Endothelial cell of umbilical vein (primary cell): ENCODE results near the gene ILKAP.

Experiments used
- EZH2 ChIP-seq: IDR thresholded peaks from 2 replicates; pipeline ENCODE4 v1.6.1; 2012; ENCODE audit warnings: borderline replicate concordance, low read depth, mild to moderate bottlenecking, moderate library complexity, low read length, inconsistent platforms; ENCODE audit not compliant: severe bottlenecking
- JUN ChIP-seq: IDR thresholded peaks from 2 replicates; pipeline ENCODE4 v1.6.1; 2011; ENCODE audit warnings: borderline replicate concordance, low read depth; ENCODE audit not compliant: insufficient read length, insufficient read depth
- POLR2AphosphoS5 ChIP-seq: IDR thresholded peaks from 2 replicates; pipeline ENCODE4 v1.6.1; 2012; ENCODE audit warnings: low read depth, mild to moderate bottlenecking, control low read depth, low read length, moderate library complexity; ENCODE audit not compliant: insufficient read depth
- TF ChIP-seq, protein P1 (sequence below), 2 donors: IDR thresholded peaks; 1 replicate in 1 of 2; 2 replicates in 1 of 2; pipeline ENCODE4 v1.5.1; 2011; ENCODE audit warnings: low read length in 2 of 2, mild to moderate bottlenecking in 2 of 2, moderate library complexity in 2 of 2, control low read depth in 1 of 2, inconsistent platforms in 1 of 2, low read depth in 1 of 2; ENCODE audit not compliant: insufficient read depth in 1 of 2; ENCODE audit errors: extremely low read depth in 1 of 2

DNA sequence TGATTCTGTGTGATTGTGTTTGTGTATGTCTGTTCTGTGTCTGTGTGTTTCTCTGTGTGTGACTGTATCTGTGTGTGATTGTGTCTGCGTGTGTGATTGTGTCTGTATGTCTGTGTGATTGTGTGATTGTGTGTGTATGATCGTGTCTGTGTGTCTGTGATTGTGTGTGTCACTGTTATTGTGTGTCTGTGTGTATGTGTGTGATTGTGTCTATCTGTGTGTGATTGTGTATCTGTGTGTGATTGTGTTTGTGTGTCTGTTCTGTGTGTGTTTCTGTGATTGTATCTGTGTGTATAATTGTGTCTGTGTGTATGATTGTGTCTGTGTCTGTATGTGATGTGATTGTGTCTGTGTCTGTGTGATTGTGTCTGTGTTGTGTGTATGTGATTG lies 76.7 kb downstream of the ILKAP start:
- TF ChIP-seq POLR2AphosphoS5 (no peak), JUN (no peak), EZH2 (no peak)
- TF ChIP-seq, protein P1, sequence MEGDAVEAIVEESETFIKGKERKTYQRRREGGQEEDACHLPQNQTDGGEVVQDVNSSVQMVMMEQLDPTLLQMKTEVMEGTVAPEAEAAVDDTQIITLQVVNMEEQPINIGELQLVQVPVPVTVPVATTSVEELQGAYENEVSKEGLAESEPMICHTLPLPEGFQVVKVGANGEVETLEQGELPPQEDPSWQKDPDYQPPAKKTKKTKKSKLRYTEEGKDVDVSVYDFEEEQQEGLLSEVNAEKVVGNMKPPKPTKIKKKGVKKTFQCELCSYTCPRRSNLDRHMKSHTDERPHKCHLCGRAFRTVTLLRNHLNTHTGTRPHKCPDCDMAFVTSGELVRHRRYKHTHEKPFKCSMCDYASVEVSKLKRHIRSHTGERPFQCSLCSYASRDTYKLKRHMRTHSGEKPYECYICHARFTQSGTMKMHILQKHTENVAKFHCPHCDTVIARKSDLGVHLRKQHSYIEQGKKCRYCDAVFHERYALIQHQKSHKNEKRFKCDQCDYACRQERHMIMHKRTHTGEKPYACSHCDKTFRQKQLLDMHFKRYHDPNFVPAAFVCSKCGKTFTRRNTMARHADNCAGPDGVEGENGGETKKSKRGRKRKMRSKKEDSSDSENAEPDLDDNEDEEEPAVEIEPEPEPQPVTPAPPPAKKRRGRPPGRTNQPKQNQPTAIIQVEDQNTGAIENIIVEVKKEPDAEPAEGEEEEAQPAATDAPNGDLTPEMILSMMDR (IDR thresholded peaks at IDR 0.05; ENCODE audit: extremely low read depth in 1 of 2, insufficient read depth in 1 of 2, low read depth in 1 of 2, low read length in 2 of 2), result no peak
